ENCODE data around the gene RAB28. TPM values are rescaled to one million over a fixed set of nuclear protein-coding genes. Genes with fewer than 3 reads are reported as not detected.
"Not testable (repeated sequence)": the region's sequence is repeated elsewhere in the genome, so short reads cannot be mapped to it uniquely, and the experiment has no call there.

Gene RAB28
- total RNA-seq, 2 donors from 2014 or later, result 13.2 to 15.8 TPM

- DNase-seq, result no peak
- intact Hi-C loops (cut with DNase I, micrococcal nuclease), result no loop called here
Measured at GRCh38 chr4:13403833-13404232, 80.3 kb downstream of the RAB28 start.

GRCh38 chr4:13403326-13403725 lies 80.8 kb downstream of the RAB28 start:
- DNase-seq, result no peak
- intact Hi-C loops (cut with DNase I, micrococcal nuclease), result no loop called here
- no peak for ATAC-seq

More at GRCh38 chr4:13403833-13404232, 80.3 kb downstream of the RAB28 start:
- ATAC-seq, result no peak

DNA sequence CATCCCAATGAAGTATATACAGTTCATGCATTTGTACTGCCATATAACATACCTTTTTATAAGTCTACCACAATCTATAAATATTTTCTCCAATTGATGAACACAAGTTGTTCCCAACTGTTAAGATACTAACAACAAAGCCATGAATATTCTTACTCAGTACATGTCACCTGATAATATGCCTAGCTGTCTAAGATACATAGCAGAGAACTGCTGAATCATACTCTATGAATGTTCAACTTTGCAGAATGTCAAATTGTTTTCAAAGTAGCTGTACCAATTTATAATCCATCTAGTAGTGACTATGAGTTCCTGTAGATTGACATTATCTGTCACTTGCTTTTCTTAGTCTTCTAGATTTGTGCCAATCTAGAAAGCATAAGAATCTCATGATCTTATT lies 84.9 kb downstream of the RAB28 start:
- no peak for DNase-seq
- intact Hi-C loops (cut with DNase I, micrococcal nuclease), result no loop called here
- no peak for ATAC-seq

GRCh38 chr4:13396161-13396560 lies 88.0 kb downstream of the RAB28 start:
- DNase-seq, result no peak
- intact Hi-C loops (cut with DNase I, micrococcal nuclease), result no loop called here
- ATAC-seq, result no peak

- ATAC-seq, result not testable (repeated sequence)
Measured at GRCh38 chr4:13389901-13390300, 94.2 kb downstream of the RAB28 start.

DNA sequence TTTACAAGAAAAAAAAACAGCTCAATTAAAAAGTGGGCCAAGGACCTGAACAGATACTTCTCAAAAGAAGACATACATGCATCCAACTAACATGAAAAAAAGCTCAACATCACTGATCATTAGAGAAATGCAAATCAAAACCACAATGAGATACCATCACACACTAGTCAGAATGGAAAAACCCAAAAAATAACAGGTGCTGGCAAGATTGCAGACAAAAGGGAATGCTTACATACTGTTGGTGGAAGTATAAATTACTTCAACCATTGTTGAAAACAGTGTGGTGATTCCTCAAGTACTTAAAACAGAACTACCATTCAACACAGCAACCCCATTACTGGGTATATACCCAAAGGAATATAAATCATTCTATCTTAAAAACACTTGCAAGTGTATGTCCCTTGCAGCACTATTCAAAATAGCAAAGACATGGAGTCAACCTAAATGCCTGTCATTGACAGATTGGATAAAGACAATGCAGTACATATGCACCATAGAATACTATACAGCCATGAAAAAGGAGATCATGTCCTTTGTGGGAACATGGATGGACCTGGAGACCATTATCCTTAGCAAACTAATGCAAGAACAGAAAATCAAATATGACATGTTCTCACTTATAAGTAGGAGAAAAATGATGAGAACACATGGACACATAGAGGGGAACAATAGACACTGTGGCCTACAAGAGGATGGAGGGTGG lies 97.6 kb downstream of the RAB28 start:
- DNase-seq (no peak), ATAC-seq (no peak)
- intact Hi-C loops (cut with DNase I, micrococcal nuclease), result no loop called here

More at GRCh38 chr4:13389901-13390300, 94.2 kb downstream of the RAB28 start:
- DNase-seq; intact Hi-C loops (cut with DNase I, micrococcal nuclease): not testable (repeated sequence)

DNA sequence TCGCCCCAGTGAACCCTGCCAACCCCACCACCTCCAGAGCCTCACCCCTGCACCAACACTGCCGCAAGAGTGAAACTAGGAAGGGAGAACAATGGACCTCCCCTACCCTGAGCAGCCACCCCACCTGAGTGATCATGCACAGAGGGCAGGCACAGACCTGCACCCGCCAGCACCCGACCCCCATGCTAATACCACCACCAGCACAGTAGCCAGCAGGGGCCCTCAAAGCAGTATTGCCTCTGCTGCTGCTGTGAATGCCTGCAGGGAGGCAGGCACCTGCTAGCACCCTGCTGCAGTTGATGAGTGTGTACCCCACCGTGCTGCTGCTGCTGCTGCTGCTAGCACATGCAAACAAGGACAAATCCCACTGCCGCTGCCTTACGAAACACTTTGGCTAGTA lies 100.1 kb downstream of the RAB28 start:
- no peak for DNase-seq
- intact Hi-C loops (cut with DNase I, micrococcal nuclease), result no loop called here
- ATAC-seq, result no peak

GRCh38 chr4:13378973-13379759 lies 105.0 kb downstream of the RAB28 start:
- intact Hi-C loops (cut with DNase I, micrococcal nuclease), result no loop called here
- ATAC-seq, result no peak
- DNase-seq, result no peak

DNA sequence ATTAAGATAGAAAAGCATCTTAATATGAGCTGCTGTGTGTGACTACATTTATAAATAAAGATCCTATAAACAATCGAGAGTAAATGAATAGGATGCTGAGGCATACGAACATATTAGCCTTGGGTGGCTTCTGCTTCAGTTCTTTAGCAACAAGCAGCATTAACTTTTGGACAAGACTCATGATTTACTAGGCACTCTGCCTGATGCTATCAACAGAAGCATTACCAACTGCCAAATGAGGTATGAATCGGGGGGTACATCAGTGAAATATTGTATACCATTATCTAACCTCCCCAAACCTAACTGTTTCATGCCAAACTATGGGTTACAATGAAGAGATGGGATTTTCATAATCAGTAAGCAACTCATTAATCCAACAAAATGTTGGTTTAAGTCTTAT lies 113.1 kb downstream of the RAB28 start:
- intact Hi-C loops (cut with DNase I, micrococcal nuclease), result no loop called here
- DNase-seq, result no peak

GRCh38 chr4:13368217-13368616 lies 115.9 kb downstream of the RAB28 start:
- intact Hi-C loops (cut with DNase I, micrococcal nuclease), result no loop called here
- DNase-seq (no peak), ATAC-seq (no peak)

More for the DNA sequence above, 113.1 kb downstream of the RAB28 start:
- no peak for ATAC-seq

DNA sequence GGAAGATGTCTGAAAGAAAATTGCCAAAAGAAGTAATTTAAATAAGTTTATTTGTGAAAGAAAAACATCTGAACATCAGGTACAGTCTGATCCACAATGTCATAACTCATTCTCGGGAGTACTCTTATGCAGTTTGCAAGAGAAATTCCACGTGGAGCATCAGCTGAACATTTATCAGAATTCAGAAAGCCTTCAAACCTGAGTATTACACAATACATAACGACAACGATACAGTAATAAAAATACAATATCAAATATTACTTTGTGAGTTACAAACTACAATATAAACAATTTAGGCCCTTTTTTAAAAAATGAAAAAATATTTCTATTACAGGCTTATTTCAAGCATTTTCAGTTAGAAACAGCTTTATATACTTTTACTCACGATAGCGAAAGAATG lies 116.4 kb downstream of the RAB28 start:
- intact Hi-C loops (cut with DNase I, micrococcal nuclease), result no loop called here
- DNase-seq, result no peak
- no peak for ATAC-seq

DNA sequence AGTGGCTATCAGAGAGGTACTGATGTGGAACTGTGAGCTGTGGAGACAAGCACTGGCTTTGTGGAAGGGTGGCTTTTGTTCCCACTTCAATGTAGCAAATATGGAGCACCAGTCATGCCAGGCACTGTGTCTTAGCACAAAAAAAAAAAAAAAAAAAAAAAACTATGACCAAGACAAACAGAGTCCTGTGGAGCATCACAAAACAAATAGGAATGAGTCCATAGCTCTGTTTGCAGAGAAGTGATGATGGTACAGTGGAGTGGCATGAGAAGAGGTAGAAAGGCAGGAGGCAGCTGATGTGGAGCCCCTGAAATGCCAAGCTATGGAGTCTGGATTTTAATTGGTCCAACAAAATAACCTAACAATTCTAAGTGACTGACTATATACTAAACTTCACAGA lies 116.9 kb downstream of the RAB28 start:
- DNase-seq (no peak), ATAC-seq (no peak)
- intact Hi-C loops (cut with DNase I, micrococcal nuclease), result no loop called here

DNA sequence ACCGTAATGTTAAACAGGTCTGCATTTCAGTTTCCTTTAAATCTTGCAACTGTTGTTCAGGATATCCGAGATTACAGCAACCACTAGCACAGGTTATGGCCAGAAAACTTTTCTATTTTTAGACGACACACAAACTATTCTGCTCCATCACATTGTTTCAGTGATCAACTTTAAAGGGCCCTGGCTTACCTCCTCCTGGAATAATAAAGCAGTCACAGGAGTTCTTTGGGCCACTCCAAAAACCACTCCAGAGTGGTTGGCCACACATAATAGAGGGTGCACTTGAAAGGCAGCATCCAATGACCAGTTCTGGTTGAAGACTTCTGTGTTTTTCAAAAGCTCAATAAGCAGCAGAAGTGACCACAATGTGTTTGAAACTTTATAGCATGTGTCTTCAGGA lies 118.9 kb downstream of the RAB28 start:
- intact Hi-C loops (cut with DNase I, micrococcal nuclease), result no loop called here
- no peak for DNase-seq
- ATAC-seq, result no peak

DNA sequence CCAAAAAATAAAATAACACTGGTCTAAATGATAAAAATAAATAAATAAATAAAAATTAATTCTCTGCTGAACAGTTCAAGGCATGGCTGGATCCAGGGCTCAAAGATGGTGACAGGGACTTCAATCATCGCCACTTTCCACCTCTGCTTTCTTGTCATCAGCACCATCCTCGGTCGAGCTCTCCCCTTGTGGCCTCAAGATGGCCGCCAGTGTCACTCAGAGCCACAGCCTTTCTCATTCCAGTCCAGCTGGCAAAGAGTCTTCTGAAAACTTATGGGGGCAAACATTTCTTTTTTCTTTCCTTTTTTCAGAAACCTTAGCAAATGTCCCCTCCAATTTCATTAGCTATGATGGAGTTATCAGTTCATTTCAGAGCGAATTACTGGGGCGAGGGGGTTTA lies 119.5 kb downstream of the RAB28 start:
- intact Hi-C loops (cut with DNase I, micrococcal nuclease), result no loop called here
- ATAC-seq, result no peak

DNA sequence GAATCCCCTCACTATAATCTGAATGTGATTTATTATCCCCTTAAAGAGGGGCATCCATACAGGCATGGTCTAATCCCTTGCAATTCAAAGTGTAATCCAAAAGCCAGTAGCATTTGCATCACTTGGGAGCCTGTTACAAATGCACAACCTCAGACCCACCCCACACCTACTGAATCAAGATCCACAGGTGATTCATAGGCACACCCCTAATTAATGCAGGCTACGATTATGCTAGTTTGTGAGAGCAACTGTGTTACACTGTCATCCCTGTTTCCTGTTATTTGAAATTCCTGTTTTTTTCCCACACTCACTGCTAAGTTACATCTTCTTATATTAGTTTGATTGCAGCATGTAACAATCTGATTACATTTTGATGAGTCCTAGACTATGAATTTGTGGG lies 120.0 kb downstream of the RAB28 start:
- no peak for ATAC-seq

More for the DNA sequence above, 119.5 kb downstream of the RAB28 start:
- no peak for DNase-seq

DNA sequence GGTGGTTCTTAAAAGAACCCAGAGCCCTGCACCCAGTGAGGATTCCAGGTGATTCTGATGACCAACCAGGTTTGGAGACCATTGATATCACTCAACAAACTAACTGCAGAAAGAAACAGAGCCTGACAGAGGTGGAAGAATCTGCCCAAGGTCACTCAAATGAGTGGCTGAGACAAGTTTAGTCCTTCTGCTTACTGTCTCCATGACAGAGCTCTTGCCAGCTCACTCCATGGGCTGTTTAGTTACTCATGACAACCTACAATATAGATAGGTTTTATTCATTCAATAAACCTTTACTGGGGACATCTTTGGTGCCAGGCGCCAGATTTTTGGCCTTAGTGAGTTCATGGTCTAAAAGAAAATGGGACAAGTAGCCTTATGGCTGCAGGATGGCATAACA lies 124.3 kb downstream of the RAB28 start:
- intact Hi-C loops (cut with DNase I, micrococcal nuclease), result no loop called here
- DNase-seq (no peak), ATAC-seq (no peak)

More for the DNA sequence above, 120.0 kb downstream of the RAB28 start:
- intact Hi-C loops (cut with DNase I, micrococcal nuclease), result no loop called here
- no peak for DNase-seq

DNA sequence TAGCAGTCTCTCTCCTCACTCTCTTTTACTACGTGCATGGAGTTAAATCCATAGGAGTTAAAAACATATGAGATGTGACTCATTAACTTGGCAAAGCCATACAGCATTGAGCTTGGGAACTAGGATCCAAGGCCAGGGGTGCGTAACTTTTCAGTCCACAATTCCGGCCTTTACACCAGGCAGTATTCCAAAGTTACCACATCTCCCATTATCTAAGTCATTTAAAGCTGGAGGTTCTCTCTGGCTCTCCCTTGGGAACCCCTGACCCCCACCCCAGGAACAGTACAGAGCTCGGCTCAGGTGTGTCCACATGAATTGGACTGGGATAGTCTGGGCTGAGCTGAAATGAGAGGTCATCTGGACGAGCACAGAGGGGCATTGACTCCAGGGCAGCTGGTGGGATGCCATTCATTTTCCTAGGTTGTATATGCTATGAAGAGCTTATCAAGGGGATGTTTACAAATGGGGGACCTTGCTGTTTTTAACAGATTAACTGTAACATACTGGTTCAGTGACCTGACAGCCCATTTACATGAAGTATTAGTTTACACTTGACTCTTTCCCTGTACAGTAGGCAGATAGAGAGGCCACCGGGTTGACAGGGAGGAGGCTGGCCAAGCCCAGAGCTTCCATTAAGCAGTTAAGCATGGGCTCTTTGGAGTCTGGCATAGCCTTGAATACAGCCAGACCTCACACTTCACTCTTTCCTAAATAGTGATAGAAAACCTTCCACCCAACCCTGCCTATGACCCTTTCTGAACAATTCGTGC lies 128.8 kb downstream of the RAB28 start:
- no peak for ATAC-seq
- intact Hi-C loops (cut with DNase I, micrococcal nuclease), result no loop called here

DNA sequence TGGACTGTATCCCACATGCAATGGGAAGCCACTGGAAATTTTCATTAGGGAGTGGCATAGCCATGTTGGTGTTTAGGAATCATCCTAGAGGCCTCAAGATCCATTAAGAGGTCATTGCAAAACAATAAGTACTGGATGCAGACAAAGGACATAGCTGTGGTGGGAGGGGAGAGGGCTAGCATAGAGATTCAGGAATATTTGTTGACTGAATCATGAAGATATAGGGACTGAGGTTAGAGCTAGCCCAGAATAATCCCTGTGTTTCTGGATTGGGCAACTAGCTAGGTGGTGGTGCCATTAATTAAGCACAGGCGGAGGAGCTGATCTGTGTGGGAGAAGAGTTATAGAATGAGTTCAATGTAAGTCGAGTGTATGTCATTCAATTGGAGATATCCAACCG lies 135.0 kb downstream of the RAB28 start:
- intact Hi-C loops (cut with DNase I, micrococcal nuclease), result no loop called here
- DNase-seq, result no peak
- no peak for ATAC-seq

More for the DNA sequence above, 128.8 kb downstream of the RAB28 start:
- DNase-seq, result no peak

- DNase-seq, result no peak
- no peak for ATAC-seq
Measured at GRCh38 chr4:13348216-13348615, 135.9 kb downstream of the RAB28 start.

More at GRCh38 chr4:13348216-13348615, 135.9 kb downstream of the RAB28 start:
- intact Hi-C loops (cut with DNase I, micrococcal nuclease), result no loop called here
